ENCODE measurements around the gene PVALEF. TPM values are rescaled to one million over a fixed set of nuclear protein-coding genes. Genes with fewer than 3 reads are reported as not detected.

PVALEF gene
- polyA plus RNA-seq, 1 donor = 3.0 TPM

DNA sequence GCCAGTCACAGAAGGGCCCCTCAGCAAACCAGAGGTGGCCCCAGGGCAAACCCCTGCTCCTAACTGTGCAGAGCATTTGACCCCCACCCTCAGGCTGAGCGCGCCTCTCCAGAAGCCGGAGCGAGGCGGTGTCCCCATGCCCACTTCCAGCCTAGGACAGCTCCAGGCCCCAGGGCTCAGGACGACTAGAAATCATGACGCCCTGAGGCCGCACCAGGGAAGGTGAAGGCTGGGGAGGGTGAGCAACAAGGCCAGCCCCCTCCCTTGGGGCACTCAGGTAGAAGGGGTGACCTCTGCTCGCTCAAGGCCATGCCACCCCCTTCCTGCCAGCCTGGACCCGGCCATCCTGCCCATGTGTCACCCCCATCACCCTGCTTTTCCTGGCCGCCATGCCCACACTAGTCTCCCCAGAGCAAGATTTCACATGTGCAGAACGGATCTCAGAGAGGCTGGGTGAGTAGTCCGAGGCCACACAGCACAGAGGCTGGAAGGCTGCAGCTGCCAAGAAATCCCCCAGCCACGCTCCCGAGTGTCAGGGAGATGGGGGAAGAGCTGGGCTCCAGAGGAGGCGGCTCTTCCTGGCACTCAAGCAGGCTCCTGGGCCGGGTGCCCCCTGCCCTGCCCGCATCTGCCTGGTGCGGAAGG, 2.1 kb upstream of the PVALEF start:
- DNase-seq = no peak

DNA sequence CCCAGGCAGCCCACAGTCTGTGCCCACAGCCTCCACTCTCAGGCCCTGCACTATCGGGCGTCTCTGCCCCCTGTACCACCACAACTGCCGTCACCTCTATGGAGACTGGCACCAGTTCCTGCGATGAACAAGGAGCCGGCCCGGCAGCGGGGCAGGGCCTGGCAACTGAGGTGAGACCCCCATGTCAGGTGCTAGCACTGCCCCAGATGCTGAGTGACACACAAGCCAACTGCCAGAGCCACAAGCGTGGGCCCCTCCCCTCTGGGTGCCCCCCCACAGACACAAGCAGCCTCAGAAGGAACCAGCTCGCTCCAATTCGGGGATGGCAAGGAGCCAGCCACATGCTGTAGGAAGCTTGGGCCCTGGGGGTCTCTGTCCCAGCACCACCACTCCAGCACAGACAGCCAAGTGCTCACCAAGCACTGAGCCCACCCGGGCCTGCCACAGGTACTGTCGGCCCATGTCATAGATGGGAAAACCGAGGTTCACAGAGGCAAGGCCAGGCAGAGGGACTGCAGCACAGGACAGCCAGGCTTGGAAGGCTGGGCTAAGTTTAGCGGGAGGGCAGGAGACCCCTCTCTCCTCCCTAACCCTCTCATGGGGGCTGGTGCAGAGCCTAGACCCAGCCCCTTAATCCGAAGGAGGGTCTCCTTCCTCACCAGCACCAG, 1.5 kb upstream of the PVALEF start:
- no peak for DNase-seq

DNA sequence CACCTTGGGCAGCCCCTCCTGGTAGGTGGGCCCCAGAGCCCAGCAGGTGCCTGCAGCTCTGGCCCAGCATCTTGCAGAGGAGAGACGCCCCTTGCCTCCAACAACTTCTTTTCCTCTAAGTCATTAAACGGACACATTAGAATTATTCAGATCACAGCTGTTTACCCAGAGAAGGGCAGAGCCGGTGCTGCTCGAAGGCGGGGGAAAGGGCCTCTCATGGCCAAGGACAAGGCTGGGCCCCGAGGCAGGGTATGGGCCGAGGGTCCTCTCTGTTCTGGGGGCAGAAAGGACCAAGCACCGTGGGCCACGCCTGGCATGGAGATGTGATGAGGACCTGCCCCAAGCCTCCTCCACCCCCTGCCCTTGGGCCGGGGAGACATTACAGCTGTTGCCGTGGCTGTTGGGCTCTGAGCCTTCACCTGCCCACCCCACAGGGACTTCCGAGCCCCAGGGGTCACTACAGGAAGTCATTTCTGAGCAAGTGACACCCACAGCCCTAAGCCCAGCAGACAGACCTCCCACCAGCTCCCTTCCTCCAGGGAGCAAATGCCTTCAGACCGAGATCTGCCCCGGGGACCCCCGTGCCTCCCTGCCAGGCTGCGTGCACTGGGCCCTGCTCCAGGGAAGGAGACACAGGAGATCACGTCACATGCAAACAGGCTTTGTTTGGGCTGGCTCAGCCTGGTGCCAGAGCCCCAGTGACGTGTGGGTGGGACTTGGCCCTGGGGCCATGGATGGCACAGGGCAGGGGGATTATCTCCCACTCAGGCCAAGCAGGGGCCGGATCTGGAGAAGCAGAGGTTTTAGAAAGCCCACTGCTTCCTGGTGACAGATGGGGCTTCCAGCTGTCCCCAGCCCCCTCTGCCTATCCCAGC, 699 bp upstream of the PVALEF start:
- peak; percentile 58 for DNase-seq

DNA sequence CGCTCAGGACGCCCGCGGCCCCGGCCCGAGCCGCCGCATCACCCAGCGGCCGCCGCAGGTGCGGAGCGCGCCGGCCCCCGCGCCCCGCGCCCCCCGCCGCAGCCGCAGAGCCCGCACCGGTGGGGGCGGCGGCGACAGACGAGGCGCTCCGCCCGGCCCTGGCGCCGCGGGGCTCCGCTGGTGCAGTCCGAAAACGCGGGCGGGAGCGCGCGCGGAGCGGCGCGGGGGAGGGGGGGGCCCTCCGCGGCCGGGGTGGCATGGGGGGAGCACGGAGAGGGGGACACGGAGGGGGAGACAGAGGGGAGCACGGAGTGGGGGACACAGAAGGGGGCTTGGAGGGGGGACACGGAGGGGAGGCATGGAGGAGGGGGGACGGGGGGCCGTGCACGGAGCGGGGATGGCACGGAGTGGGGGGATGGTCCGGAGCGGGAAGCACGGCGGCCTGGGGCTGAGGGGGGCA, 756 bp downstream of the PVALEF start, which contains the start of gene AATK:
Gene AATK (minus strand): TSS at position 189 of the 460 bp plus-strand sequence. CDS start 229 bp downstream, outside the sequence.
- DNase-seq = no peak

DNA sequence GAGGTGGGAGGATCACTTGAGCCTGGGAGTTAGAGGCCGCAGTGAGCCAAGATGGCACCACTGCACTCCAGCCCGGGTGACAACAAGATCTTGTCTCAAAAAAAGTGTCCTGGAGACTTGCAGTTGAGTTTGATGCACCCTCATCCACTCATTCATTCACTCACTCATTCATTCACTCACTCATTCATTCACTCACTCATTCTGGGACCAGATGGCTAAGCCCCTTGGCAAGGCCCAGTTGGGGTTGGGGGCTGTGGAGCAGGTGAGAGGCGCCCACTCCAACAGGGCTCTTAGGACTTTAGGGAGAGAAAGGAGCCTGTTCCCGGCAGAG, 1.9 kb downstream of the PVALEF start:
- DNase-seq = no peak

DNA sequence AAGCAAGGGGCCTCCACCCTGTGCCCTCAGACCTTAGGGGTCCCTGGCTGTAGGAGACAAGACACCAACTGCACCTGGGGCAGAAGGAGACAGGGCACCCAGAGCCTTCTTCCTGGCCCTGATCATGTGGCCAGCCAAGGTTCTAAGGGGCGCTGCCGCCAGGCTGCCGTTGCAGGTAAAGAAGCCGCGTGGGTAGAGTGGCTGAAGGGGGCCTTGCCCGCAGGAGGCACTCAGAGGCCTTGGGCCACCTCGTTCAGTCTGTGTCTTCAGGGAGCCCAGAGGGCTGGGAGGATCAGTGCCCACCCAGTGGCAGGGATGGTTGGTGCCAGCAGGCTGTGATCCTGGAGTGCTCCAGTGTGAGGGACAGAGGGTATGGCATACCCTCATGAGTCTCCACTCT, 2.3 kb downstream of the PVALEF start:
- DNase-seq = no peak

DNA sequence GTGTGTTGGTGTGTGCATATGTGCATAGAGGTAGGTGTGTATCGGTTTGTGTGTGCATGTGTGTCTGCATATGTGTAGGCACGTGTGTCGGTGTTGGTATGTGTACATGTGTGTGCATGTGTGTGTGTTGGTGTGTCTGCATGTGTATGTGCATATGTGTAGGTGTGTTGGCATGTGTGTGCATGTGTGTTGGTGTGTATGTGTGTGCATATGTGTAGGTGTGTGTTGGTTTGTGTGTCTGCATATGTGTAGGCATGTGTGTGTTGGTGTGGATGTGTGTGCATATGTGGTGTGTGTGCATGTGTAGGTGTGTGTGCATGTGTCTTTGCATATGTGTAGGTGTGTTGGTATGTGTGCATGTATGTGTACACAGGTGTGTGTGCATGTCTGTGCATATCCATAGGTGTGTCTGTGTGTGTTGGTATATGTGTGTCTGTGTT, 4.6 kb downstream of the PVALEF start:
- no peak for DNase-seq

DNA sequence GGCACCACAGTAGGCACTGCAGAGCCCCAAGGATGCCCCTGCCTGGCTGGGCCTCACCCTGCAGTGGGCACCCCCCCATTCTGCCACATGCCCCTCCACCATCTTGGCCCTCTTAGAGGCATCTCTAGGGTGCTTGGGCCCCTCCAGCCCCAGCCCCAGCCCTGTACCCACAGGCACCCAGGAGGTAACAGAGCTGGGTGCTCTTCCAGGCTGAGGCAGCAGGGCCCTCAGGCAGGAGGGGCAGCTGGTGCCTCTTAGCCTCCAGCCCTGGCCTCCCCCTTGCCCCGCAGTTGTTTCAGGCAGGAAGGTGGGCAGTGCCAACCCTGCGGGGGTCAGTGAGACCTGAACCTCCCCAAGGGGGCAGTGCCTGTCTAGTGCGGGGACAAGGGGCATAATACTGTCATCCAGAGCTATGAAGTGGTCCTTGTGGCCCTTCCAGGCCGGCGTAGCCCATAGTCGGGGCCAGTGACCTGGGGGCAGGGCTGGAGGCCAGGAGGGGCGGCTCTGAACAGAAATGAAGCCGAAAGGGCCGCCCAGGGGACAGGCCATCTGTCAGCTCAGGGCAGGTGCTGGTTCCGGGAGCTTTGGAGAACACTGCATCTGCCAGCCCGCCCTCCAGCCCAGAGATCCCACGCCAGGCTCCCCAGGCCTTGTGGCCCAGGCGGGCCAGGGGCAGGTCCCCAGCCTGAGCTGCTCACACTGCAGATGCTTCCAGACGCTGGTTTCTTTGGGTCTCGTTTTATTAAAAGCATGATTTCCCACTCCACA, 5.6 kb downstream of the PVALEF start:
- DNase-seq = no peak

DNA sequence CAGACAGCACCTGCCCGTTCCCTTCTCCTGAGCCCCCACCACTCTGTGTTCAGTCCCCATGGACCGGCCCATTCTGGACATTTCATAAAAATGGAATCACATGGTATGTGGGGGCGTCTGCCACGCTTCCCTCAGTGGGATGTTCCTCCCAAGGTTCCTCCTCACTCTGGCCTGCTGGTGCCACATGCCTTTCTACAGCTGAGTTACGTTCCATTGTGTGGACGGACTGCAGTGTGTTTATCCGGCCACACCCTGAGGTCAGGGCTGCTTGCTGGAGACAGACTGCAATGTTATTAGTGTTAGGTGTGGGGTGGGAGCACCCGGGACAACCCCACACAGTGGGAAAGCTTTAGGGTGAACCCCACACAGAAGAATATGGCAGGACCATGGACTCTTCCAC, 6.6 kb downstream of the PVALEF start:
- no peak for DNase-seq

DNA sequence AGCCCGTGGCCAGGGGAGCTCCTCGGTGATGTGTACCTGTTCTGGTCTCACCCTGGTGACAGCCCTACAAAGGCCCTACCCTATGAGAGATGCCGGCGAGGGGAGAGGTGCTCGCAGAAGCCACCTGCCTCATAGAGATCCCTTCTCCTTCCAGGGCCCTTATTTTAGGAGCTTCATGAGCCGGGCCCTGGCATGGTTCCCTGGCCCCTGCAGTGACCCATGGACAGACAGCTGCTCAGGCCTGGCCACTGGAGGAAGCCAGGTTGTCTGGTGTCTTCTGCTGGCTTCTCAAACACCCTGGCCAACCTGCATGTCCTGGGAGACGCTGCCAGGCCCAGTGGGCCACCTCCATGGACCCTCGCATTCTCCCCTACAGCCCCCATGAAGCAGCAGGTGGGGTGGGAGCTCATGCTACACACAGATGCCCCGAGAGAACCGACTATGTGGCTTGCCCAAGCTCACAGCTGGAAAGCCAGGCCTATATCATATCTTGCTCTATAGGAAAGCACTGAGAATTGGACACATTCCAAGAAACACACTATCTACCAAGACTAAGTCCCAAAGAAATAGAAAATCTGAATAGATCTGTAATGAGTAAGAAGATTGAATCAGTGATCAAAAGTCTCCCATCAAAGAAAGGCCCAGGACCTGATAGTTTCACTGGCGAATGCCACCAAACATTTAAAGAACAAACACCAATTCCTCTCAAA, 7.9 kb downstream of the PVALEF start:
- DNase-seq = no peak

DNA sequence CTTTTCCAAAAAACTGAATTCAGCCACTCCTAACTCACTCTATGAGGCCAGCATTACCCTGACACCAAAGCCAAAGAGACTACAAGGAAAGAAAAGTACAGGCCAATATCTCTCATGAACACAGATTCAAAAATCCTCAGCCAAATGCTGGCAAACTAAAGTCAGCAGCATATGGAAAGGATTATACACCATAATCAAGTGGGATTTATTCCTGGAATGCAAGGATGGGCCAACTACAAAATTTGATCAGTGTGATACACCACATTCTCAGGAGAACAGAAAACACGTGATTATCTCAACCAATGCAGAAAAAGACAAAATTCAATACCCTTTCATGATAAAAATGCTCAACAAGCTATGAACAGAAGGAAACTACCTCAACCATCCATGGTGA, 8.5 kb downstream of the PVALEF start:
- no peak for DNase-seq

DNA sequence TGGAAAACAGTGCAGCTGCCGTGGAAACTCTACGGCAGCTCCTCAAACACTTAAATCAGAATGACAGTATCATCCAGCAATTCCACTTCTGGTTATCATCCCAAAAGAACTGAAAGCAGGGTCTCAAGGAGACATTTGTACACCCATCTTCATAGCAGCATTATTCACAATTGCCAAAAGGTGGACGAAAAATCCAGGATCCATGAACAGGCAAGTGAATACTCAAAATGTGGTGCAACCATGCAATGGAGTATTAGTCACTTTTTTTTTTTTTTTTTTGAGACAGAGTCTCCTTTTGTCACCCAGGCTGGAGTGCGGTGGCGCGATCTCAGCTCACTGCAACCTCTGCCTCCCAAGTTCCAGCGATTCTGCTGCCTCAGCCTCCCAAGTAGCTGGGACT, 11.4 kb downstream of the PVALEF start:
- no peak for DNase-seq

DNA sequence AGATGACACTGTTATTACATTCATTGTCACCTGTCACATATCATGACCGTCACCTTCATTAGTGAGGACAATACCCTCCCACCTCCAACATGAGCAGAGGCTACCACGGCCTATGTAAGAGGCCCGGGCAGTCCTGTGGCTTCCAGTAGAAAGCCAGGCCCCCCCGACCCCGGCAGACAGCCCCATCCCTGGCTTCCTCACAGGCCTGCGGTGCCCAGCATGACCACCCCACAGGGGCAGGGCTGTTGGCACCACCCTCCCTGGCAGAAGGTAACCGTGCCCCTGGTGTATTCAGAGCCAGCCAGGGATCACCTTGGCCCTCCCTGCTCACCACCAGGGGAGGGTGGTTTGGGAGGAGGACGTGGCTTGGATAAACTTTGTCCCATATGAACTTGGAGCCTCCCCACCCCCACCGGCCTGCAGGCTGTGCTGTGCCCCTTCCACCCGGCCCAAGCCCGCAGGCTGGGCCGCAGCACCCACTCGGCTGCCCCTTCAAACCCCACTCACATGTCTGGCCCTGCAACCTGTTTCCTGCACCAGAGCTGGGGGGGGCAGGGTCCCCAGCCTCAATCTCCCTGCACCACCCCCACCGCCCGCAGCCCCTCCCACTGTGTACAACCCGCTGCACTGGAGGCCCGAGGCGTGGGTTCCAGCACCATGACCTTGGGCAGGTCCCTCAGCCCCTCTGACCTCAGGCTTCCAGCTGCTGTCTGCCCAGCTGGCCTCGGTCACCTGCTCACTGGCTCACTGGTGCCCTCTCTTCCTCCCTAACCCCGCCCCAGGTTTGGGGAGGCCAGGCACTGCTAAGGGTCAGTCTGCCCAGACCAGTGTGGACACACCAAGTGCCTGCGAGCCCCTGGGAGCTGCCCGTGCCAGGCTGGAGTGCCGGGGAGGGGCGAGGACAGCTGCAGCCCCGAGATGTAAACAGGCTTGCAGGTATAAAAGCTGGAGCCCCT, 13.1 kb downstream of the PVALEF start:
- DNase-seq = no peak

DNA sequence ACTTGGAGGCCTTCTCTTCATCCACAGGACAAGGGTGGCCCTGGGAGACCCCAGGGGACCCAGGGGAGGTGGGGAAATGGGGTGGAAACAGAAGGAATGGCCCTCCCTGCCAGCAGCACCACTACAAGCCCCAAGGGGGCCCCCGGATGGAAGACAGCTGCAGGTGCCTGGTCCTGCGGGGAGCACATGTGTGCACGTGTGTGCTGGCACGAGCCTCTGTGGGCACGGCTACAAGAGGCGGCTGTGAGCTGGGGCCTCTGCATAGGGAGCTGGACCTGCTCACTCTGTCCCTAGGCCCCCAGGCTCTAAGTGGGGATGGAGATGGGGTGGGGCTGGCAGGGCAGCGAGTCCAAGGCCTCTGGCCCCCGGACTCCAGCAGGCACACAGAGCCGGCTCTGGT, 13.9 kb downstream of the PVALEF start:
- no peak for DNase-seq

DNA sequence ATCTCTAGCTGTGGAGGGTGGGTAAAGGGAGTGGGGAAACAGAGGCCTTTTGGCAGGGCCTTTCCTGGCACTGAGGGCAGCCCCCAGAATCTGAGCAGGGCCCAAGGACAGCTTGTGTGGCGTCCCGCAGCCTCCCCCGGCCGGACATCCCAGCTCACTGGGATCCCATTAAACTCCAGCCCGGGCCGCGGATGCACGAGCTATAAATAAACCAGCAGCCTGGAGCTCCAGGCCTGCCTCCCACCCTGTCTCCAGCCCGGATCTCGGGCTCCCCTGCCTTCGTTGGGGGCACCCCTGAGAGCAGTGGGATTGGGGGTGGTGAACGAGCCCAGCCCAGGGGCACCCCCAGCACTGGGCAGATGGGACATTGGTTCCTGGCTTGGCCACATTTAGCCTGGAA, 14.6 kb downstream of the PVALEF start:
- no peak for DNase-seq

DNA sequence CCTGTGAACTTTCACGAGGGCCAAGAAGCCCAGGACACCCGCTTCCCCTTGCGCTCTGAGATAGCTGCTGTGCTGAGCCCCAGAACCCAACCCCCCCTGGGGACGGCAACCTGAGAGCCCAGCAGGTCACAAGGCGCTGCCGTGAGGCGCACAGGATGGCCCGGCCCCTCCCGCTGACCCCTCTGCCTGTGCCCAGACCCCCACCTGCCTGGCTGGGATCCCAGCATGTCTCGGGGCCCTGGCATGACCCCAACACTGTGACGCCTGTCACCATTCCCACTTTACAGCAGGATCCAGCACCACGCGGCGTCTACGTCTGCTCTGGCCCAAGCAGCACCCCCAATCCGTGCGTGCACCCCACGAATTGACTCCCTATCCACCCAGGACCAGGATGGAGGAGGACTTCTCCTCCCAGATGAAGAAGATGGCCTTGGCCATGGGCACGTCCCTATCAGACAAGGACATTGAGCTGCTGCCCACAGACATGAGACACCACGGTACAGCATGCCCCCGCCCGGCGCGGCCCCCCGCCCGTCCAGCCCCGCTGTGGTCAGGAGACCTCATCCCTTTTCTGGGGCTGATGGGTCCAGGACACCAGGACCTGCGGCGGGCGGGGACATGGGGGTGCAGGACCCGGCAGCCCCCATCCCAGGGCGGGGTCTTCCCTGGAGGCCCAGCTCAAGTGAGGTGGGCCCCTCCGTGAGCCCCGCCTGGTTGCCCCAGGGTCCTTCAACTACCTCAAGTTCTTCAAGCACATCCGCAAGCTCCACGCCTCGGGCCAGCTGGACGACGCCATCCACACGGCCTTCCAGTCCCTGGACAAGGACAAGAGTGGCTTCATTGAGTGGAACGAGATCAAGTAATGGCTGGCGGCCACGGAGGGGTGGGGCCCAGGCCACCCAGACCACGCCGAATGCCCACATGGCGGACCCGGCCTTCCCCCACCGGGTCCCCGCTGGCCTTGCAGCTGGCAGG, 15.8 kb downstream of the PVALEF start:
- DNase-seq = no peak

DNA sequence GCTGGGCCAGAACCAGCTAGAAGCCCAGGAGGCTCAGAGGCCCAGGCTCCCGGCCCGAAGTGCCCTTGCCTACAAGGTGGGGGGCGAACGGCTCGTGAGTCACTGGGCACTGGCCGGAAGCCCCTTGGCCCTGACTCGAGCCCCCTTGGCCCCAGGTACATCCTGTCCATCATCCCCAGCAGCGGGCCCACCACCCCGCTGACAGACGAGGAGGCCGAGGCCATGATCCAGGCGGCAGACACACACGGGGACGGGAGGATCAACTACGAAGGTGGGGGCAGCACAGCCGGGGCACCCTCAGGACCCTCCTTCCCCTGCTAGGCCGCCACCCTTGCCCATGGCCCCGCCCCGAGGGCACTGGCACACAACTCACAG, 16.5 kb downstream of the PVALEF start:
- DNase-seq = no peak

DNA sequence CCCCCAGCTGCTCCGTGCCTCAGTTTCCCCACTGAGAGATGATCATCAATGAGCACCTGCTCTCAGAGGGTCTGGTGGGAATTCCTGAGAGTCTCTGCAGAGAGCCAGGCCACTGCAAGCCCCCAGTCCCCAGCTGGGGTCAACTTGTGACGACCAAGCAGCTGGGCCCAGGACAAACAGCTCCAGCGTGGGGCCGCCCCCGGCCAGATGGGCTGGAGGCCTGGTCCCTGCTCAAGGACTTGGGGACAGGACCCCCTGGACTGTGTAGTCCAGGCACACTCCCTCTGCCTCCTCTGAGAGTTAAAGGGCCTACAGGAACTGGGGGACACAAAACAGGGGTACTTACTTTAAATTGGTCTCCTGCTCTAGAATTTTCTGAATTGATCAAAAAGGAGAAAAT, 17.3 kb downstream of the PVALEF start:
- no peak for DNase-seq

DNA sequence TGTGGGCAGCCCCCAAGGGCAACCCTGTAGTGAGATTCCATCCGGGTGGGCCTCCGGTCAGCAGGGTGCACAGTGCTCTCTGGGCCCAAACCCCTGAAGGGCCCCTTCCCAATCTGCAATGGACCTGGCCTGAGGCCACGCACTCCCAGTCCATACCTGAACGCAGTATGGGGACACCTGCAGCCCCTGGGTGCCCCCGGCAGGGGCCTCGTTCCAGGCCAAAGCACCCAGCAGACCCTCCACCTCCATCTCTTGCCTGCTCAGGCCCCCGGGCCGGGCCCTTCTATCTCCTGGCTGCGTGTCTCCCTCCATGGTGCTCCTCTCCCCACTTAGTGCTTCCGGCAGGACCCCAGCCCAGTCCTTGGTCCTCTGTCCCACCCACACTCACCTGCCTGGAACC, 18.0 kb downstream of the PVALEF start:
- DNase-seq = no peak

DNA sequence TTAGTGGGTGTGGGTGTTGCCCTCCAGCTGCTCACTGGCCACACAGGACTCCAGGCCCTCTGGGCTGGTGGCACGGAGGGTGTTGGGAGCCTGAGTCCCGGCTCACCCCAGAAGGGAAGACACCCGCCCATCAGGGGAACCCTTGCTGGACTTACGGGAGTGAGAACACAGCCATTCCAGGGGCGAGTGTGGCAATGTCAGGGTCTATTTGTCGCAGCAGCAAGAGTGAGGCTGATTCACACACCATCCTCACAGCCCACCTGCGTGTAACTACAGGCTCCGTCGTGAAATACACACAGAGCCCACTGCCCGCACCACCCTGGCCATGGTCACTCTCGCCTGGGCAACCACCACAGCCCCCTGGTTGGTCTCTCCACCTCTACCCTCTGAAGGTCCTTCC, 18.5 kb downstream of the PVALEF start:
- DNase-seq = no peak

Data from hindlimb muscle (tissue), 1 donor.